SK-N-MC (cell line): ENCODE results near the gene SHISAL2A.

ENCODE experiments used
- DNase-seq: peaks from one replicate; pipeline ENCODE4 v3.0.0-alpha.2; 2011; ENCODE audit warnings: low read depth, low spot score
- H3K27ac ChIP-seq: fragments of 200-600 bp; sonication (generic); 2 replicates; pipeline ENCODE4 v1.5.1; 2016; ENCODE audit warnings: mixed run types
- H3K36me3 ChIP-seq: fragments of 200-600 bp; sonication (generic); 2 replicates; pipeline ENCODE4 v1.6.1; 2017; ENCODE audit warnings: antibody characterized with exemption, low read length, mixed read lengths; ENCODE audit not compliant: insufficient read depth
- H3K4me3 ChIP-seq: fragments of 200-600 bp; sonication (generic); 2 replicates; pipeline ENCODE4 v1.5.1; 2016
- H3K9ac ChIP-seq: fragments of 200-600 bp; sonication (generic); 2 replicates; pipeline ENCODE4 v1.8.0; 2017; ENCODE audit warnings: mixed run types, mixed read lengths; ENCODE audit not compliant: insufficient read length
- H3K9me3 ChIP-seq: fragments of 200-600 bp; sonication (generic); 2 replicates; pipeline ENCODE4 v1.6.1; 2017; ENCODE audit warnings: low read depth, mild to moderate bottlenecking, antibody characterized with exemption, low read length, moderate library complexity, mixed read lengths
- EZH2 ChIP-seq: fragments of 200-600 bp; sonication (generic); IDR thresholded peaks from one replicate; pipeline ENCODE4 v1.6.1; 2017; ENCODE audit warnings: antibody characterized with exemption
- FOXP2 ChIP-seq: optimal IDR thresholded peaks from 2 replicates; pipeline ENCODE3; 2011; ENCODE audit warnings: mild to moderate bottlenecking, moderate library complexity; ENCODE audit not compliant: insufficient read depth; ENCODE audit errors: extremely low read length, control extremely low read depth
- POLR2AphosphoS5 ChIP-seq: IDR thresholded peaks from 2 replicates; pipeline ENCODE4 v1.6.1; 2012; ENCODE audit warnings: mild to moderate bottlenecking, low read depth, low read length, borderline replicate concordance

Gene SHISAL2A

DNA sequence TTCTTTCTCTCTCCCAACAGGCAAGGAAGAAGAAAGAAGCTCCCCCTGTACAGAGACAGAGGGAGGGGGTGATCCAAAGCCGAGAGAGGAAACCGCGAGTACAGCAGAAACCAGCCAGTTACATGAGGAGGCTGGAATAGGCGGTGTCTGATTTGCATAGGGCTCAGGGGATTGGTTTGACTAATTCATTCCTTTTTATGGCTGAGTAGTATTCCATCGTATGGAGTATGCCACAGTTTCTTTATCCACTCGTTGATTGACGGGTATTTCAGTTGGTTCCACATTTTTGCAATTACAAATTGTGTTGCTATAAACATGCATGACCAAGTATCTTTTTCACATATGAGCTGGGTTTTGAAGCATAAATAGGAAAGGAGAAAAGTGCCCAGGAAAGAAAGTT lies 34.2 kb upstream of the SHISAL2A start:
- TF ChIP-seq POLR2AphosphoS5 = no peak
- TF ChIP-seq FOXP2 = no peak
- TF ChIP-seq EZH2 = no peak
- Histone ChIP-seq H3K27ac (no peak overlapping the region), H3K9ac (no peak overlapping the region), H3K9me3 (no peaks in the 10 kb centered on the region), H3K4me3 (no peak overlapping the region), H3K36me3 (no peaks in the 10 kb centered on the region)
- no peak for DNase-seq

- Histone ChIP-seq H3K36me3 (no peaks in the 10 kb centered on the region), H3K9me3 (no peaks in the 10 kb centered on the region), H3K9ac (no peak overlapping the region), H3K4me3 (no peak overlapping the region), H3K27ac (no peak overlapping the region)
- DNase-seq = no peak
- TF ChIP-seq EZH2 (no peak), POLR2AphosphoS5 (no peak), FOXP2 (no peak)
These were observed 33.7 kb upstream of the SHISAL2A start for GRCh38 chr1:52599236-52599635.

- no peaks in the 10 kb centered on the region for H3K36me3 ChIP-seq
- H3K9me3 ChIP-seq = no peaks in the 10 kb centered on the region
- TF ChIP-seq POLR2AphosphoS5 (no peak), EZH2 (no peak), FOXP2 (no peak)
- no peak for DNase-seq
- no peak overlapping the region for H3K9ac ChIP-seq
- no peak overlapping the region for H3K27ac ChIP-seq
- H3K4me3 ChIP-seq = no peak overlapping the region
These were observed 32.3 kb upstream of the SHISAL2A start for GRCh38 chr1:52600533-52601179.

DNA sequence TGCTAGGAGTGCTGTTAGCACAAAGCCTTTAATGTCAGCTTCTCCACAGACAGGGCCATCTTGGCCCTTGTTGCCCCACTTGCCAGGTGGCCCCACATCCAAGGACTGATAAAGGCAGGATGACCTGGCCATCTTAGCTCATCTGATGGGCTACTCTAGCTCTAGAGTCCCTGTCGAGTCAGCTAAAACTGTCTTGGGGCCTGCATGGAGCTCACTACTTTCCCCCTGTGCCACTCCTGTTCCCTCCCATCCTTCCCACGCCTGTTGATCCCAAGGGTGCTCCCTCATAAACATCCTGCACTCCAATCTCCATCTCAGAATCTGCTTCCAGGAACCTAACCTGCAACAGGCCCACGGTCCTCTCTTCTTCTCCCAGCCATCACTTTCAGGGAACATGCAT lies 31.4 kb upstream of the SHISAL2A start:
- H3K36me3 ChIP-seq = peaks cover 3% of the 10 kb centered on the region; the same call in 1 of the 2 replicates
- DNase-seq = no peak
- TF ChIP-seq FOXP2 = no peak
- TF ChIP-seq POLR2AphosphoS5 = no peak
- TF ChIP-seq EZH2 = no peak
- H3K27ac ChIP-seq = no peak overlapping the region
- H3K9ac ChIP-seq = peak overlapping the region; percentile 75
- H3K9me3 ChIP-seq = no peaks in the 10 kb centered on the region
- peak overlapping the region; percentile 80 for H3K4me3 ChIP-seq

DNA sequence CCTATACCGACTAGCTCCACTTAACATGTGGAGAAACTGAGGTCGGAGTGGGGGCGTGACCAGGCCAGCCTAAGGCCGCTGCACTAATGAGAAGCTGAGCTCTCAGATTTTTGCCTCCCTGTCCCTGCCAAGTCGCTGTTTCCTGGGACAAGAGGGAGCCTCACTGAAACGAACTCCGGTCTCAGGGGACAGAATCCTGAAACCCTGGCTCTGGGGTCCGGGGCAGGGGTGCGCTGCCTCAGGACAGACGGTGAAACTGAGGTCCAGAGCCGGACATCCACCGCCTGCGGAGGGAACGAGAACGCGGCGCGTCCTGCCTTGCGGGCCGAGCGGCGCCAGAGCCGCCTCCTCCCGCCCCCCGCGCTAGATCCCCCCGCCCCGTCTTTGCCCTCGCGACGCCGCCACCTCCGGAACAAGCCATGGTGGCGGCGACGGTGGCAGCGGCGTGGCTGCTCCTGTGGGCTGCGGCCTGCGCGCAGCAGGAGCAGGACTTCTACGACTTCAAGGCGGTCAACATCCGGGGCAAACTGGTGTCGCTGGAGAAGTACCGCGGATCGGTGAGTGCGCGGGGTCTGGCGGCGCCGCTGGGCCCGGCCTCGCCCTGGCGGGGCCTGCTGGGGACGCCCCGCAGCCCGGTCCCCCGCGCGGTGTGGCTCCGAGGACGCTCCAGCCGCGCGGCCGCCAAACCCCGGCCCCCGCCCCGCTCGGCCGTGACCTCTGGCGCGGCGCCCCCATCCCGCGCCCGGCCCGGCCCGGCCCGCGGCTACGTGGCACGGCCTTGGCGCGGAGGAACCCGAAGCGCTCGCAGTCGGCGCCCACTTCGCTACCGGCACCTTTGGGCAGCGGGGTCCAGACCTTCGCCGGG lies 30.7 kb upstream of the SHISAL2A start, which contains the start of gene GPX7:
Gene GPX7 (plus strand): TSS at position 381 of the 865 bp plus-strand sequence. CDS start 39 bp downstream, at position 420.
- Histone ChIP-seq H3K9me3 (no peaks in the 10 kb centered on the region), H3K36me3 (peaks cover 4% of the 10 kb centered on the region; the same call in 1 of the 2 replicates), H3K9ac (peak within 1 kb of the TSS; percentile 75), H3K27ac (no peak within 1 kb of the TSS), H3K4me3 (peak within 1 kb of the TSS; percentile 80)
- TF ChIP-seq POLR2AphosphoS5 (peak; percentile 69), FOXP2 (no peak), EZH2 (no peak)
- no peak for DNase-seq

DNA sequence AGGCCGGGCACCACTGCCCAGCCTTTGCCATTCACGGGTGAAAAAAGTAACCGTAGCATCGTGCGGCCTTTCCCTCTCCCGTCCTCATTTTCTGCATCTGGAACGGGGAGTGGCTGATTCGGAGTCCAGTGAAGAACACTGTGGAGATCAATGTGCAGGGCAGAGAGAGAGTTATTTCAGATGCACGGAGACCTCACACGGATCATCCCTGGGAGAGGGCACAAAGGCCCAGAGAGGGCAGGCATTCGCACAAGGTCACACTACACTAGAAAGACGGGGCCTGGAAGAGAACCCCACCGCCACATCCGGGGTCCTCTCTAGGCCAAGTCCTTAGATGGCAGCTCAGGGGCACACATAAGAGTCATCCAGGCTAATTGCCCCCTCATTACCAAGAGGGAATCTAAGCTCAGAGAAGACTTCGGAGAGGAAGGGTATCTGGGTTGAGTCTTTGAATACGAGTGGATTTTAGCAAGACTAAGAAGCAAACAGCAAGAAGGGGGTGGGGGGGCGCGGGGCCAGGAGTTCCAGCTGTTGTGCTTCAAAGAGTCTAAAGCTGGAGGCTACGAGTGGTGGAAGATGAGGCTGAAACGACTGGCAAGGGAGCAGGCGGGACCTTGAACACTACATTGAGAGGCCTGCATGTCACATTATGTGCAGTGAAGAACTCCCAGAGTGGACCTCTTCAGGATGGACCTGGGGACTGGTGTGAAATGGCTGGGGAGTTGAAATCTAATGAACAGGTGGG lies 29.9 kb upstream of the SHISAL2A start:
- peak overlapping the region; percentile 75 for H3K9ac ChIP-seq
- no peaks in the 10 kb centered on the region for H3K9me3 ChIP-seq
- peaks cover 9% of the 10 kb centered on the region; the same call in 1 of the 2 replicates for H3K36me3 ChIP-seq
- peak overlapping the region; percentile 80 for H3K4me3 ChIP-seq
- H3K27ac ChIP-seq = no peak overlapping the region
- no peak for DNase-seq
- TF ChIP-seq EZH2 (no peak), POLR2AphosphoS5 (no peak), FOXP2 (no peak)

GRCh38 chr1:52603630-52604029 lies 29.3 kb upstream of the SHISAL2A start:
- Histone ChIP-seq H3K9ac (no peak overlapping the region), H3K36me3 (peaks cover 9% of the 10 kb centered on the region; the same call in 1 of the 2 replicates), H3K4me3 (peak overlapping the region; percentile 80), H3K27ac (no peak overlapping the region), H3K9me3 (no peaks in the 10 kb centered on the region)
- DNase-seq = no peak
- TF ChIP-seq POLR2AphosphoS5 = no peak
- no peak for TF ChIP-seq EZH2
- no peak for TF ChIP-seq FOXP2
